Endothelial cell of umbilical vein (primary cell): ENCODE results near the gene MAPK8IP2.

Experiments
- EZH2 ChIP-seq: IDR thresholded peaks from 2 replicates; pipeline ENCODE4 v1.6.1; 2012; ENCODE audit warnings: borderline replicate concordance, low read depth, mild to moderate bottlenecking, moderate library complexity, low read length, inconsistent platforms; ENCODE audit not compliant: severe bottlenecking
- FOS ChIP-seq: IDR thresholded peaks from 2 replicates; pipeline ENCODE4 v1.6.1; 2011; ENCODE audit warnings: mild to moderate bottlenecking, low read length, moderate library complexity, borderline replicate concordance; ENCODE audit not compliant: insufficient read depth
- GATA2 ChIP-seq: IDR thresholded peaks from 2 replicates; pipeline ENCODE4 v1.7.0; 2011; ENCODE audit warnings: low read depth, mild to moderate bottlenecking, moderate library complexity, mixed read lengths, low read length; ENCODE audit not compliant: insufficient read length, insufficient read depth
- JUN ChIP-seq: IDR thresholded peaks from 2 replicates; pipeline ENCODE4 v1.6.1; 2011; ENCODE audit warnings: borderline replicate concordance, low read depth; ENCODE audit not compliant: insufficient read length, insufficient read depth
- MYC ChIP-seq: IDR thresholded peaks from one replicate; pipeline ENCODE4 v1.6.1; 2011; ENCODE audit warnings: mild to moderate bottlenecking, low read depth, low read length
- POLR2A ChIP-seq: IDR thresholded peaks from 2 replicates; pipeline ENCODE4 v1.6.1; 2012; ENCODE audit warnings: low read depth, mild to moderate bottlenecking, control low read depth, low read length
- POLR2AphosphoS5 ChIP-seq: IDR thresholded peaks from 2 replicates; pipeline ENCODE4 v1.6.1; 2012; ENCODE audit warnings: low read depth, mild to moderate bottlenecking, control low read depth, low read length, moderate library complexity; ENCODE audit not compliant: insufficient read depth
- TF ChIP-seq, protein P1 (sequence below), 2 donors: IDR thresholded peaks; 1 replicate in 1 of 2; 2 replicates in 1 of 2; pipeline ENCODE4 v1.5.1; 2011; ENCODE audit warnings: low read length in 2 of 2, mild to moderate bottlenecking in 2 of 2, moderate library complexity in 2 of 2, control low read depth in 1 of 2, inconsistent platforms in 1 of 2, low read depth in 1 of 2; ENCODE audit not compliant: insufficient read depth in 1 of 2; ENCODE audit errors: extremely low read depth in 1 of 2
- TF ChIP-seq, protein P2 (sequence below): IDR thresholded peaks from 2 replicates; pipeline ENCODE4 v1.6.1; 2011; ENCODE audit not compliant: insufficient read depth, insufficient read length

DNA sequence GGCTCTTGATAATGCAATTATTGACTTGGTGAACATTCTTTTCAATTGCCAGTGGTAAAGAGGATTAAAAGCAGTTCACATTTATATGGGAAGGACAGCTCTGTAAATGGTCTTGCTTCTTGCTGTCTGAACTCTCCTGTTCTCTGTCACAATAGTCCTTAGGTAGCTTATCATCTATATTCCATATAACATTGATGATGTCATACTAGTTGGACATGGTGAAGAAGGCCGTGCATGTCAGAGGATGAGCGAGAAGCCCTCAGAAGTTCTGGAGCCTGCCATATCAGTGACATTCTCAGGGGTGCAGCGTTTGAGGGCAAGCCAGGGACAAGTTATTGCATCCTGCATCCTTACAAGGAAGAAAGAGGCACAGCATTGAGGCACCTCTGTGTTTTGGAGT lies 15.4 kb upstream of the MAPK8IP2 start:
- TF ChIP-seq, protein P1, sequence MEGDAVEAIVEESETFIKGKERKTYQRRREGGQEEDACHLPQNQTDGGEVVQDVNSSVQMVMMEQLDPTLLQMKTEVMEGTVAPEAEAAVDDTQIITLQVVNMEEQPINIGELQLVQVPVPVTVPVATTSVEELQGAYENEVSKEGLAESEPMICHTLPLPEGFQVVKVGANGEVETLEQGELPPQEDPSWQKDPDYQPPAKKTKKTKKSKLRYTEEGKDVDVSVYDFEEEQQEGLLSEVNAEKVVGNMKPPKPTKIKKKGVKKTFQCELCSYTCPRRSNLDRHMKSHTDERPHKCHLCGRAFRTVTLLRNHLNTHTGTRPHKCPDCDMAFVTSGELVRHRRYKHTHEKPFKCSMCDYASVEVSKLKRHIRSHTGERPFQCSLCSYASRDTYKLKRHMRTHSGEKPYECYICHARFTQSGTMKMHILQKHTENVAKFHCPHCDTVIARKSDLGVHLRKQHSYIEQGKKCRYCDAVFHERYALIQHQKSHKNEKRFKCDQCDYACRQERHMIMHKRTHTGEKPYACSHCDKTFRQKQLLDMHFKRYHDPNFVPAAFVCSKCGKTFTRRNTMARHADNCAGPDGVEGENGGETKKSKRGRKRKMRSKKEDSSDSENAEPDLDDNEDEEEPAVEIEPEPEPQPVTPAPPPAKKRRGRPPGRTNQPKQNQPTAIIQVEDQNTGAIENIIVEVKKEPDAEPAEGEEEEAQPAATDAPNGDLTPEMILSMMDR (IDR thresholded peaks at IDR 0.05; ENCODE audit: extremely low read depth in 1 of 2, insufficient read depth in 1 of 2, low read depth in 1 of 2, low read length in 2 of 2) = no peak
- TF ChIP-seq POLR2A (no peak), EZH2 (no peak), GATA2 (no peak), POLR2AphosphoS5 (no peak), MYC (no peak), FOS (no peak), JUN (no peak)
- TF ChIP-seq, protein P2, sequence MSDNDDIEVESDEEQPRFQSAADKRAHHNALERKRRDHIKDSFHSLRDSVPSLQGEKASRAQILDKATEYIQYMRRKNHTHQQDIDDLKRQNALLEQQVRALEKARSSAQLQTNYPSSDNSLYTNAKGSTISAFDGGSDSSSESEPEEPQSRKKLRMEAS = no peak
